ENCODE measurements around the gene PGAM1. TPM values are rescaled to one million over a fixed set of nuclear protein-coding genes. Genes with fewer than 3 reads are reported as not detected.

PGAM1 gene
- total and polyA plus RNA-seq, 9 of the 15 experiments (the other 6 are each of a cell fraction or from before 2014, with no cell fraction given): 40.3 to 559 (median 269) TPM

- TF ChIP-seq ZFP91 (CRISPR knock-in tag; IDR thresholded peaks at IDR 0.05) (peak; percentile 28; the same call in 1 of the 2 replicates), BRCA1 (IDR thresholded peaks at IDR 0.05) (no peak), BRCA1 (CRISPR knock-in tag; IDR thresholded peaks at IDR 0.05) (no peak), ZFPM2 (CRISPR knock-in tag; IDR thresholded peaks at IDR 0.05) (no peak), SMARCB1 (IDR thresholded peaks at IDR 0.05; ENCODE audit: insufficient read length, low read depth) (no peak), SMAD3 (CRISPR knock-in tag; conservative IDR thresholded peaks at IDR 0.05) (no peak), ZEB2 (IDR thresholded peaks at IDR 0.05) (no peak), CTBP1 (IDR thresholded peaks at IDR 0.05; ENCODE audit: borderline replicate concordance) (0 out of 2 replicates have a peak, but pooled peaks have one; percentile 39), LEF1 (IDR thresholded peaks at IDR 0.05) (no peak), ID3 (CRISPR knock-in tag; IDR thresholded peaks at IDR 0.05) (no peak), ID3 (tag; IDR thresholded peaks at IDR 0.05) (no peak), KLF16 (IDR thresholded peaks at IDR 0.05) (no peak), ATF1 (CRISPR knock-in tag; IDR thresholded peaks at IDR 0.05) (no peak), ATF1 (tag; IDR thresholded peaks at IDR 0.05) (peak; percentile 92), ZNF57 (CRISPR knock-in tag; IDR thresholded peaks at IDR 0.05) (no peak), KLF10 (CRISPR knock-in tag; IDR thresholded peaks at IDR 0.05) (no peak), EP400 (IDR thresholded peaks at IDR 0.05) (peak; percentile 91), ZNF644 (tag; IDR thresholded peaks at IDR 0.05; ENCODE audit: low read depth) (no peak), LCOR (CRISPR knock-in tag; IDR thresholded peaks at IDR 0.05) (peak; percentile 64; the same call in 1 of the 2 replicates), PREB (CRISPR knock-in tag; IDR thresholded peaks at IDR 0.05) (peak; percentile 19; the same call in 1 of the 2 replicates), MEF2D (tag; conservative IDR thresholded peaks at IDR 0.05; ENCODE audit: low read depth) (no peak), HNRNPL (IDR thresholded peaks at IDR 0.05; ENCODE audit: low read depth, low read length) (no peak), ZNF121 (CRISPR knock-in tag; conservative IDR thresholded peaks at IDR 0.05) (no peak), POLR2G (IDR thresholded peaks at IDR 0.05; ENCODE audit: low read depth, low read length) (peak; percentile 75), SUPT5H (IDR thresholded peaks at IDR 0.05) (peak; percentile 45; the same call in 1 of the 2 replicates), NFYB (IDR thresholded peaks at IDR 0.05; ENCODE audit: extremely low read depth, insufficient read length) (no peak), KAT2B (IDR thresholded peaks at IDR 0.05; ENCODE audit: low read depth, low read length) (no peak)
Observed at GRCh38 chr10:97400665-97401454, 25.1 kb upstream of the PGAM1 start, which contains the start of gene RRP12 (continued).

All from K562 (cell line).